HK-2 (cell line): ENCODE measurements around the gene UBE2O.
A peak's percentile ranks its signal among the peaks of the same experiment; 100 is the strongest.
"Not testable (repeated sequence)": the region's sequence is repeated elsewhere in the genome, so short reads cannot be mapped to it uniquely, and the experiment has no call there.

Experiments used
- DNase-seq: peaks from one replicate; pipeline ENCODE4 v3.0.0-alpha.2; 2018; ENCODE audit not compliant: unreplicated experiment

The UBE2O gene

DNA sequence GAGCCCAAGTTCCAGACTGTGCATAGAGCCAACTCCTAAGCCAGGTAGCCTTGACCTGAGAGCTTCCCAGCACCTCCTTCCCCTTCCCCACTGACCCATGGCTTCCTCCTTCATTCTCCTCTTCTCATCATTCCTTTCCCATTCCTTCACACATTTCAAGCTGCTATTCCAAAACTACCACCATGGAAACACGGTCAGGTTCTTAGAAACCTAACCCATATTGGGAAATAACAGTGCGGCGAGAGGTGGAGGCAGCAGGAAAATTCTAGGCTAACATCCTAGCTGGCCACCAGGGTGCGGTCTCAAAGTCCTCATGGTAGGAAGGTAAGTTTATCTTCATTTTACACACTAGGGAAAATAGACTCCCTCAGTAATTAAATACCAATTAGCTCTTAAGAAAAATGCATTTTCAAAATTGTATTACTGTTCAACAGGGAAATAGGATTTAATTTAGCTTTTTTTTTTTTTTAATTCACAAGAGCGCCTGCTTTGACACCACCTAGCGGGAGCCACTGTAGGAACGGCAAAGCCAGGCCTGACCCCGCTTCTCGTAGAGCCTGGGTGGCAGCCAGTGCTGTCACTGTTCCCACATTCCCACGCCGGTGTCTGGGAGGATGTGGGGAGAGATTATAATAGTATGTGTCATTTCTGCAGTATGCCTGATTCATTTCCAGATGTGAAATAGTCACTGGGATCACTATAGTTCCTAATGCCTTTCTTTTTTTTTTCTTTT is 82.5 kb downstream of the UBE2O start:
- peak; percentile 72 for DNase-seq

DNA sequence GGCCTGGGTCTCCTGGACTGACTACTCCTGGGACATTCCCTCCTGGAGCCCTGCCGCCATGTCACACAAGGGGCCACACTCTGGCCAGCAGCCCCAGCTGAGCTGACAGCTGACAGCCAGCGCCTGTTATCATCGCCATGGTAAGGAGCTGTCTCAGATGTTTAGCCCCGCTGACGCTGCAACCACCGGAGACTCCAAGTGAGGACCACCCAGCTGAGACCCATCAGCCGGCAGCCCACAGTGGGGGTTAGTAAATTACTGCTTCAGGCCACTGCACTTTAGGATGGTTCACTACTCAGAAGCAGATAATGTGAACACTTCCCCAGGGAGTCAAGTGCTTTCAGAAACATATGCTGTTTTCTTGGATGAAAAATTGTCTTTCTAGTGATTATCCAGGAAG is 83.1 kb downstream of the UBE2O start:
- no peak for DNase-seq

- no peak for DNase-seq
Observed at GRCh38 chr17:76369379-76369778, 83.6 kb downstream of the UBE2O start.

DNA sequence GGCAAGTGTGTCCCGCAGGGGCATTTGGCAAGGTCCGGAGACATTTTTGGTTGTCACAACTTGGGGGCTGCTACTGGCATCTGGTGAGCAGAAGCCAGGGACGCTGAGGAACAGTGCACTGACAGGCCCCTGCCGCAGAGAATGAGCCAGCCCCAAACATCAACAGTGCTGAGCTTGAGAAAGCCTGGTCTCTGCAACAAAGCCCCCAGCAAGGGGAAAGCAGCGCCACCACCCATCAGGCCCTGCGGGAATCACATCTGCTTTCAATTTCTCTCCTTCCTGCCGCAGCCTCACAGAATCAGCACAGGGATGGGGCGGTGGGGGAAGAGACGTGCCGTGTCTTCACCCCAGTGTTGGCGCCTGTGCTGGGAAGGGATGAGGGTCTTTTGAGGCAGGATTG is 84.4 kb downstream of the UBE2O start:
- DNase-seq = no peak

GRCh38 chr17:76367642-76368041 is 85.3 kb downstream of the UBE2O start:
- DNase-seq = no peak

- no peak for DNase-seq
Observed at GRCh38 chr17:76366247-76366646, 86.7 kb downstream of the UBE2O start.

DNA sequence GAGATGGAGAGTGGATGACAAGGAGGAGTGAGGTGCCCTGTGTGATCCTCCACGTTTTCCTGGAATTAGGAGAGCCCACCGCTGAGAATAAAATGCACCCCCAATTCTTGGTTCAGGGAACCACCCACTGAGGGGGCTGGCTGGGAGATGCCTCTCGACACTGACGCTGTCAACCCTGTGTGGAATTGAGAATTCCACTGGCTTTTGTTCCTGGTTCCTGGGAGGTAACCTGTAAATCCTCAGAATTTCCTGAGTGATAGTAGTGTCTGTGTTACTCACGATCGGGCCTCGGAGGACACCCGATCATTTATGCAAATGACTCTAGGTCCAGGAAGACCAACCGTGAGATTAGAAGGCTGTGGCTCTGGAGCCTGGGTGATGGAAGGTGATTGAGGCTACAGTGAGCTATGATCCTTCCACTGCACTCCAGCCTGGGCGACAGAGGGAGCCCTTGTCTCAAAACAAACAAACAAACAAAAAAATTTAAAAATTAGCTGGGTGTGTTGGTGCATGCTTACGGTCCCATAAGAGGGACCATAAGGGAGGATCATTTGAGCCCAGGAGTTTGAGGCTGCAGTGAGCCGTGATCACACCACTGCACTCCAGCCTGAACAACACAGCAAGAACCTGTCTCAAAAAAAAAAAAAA is 87.6 kb downstream of the UBE2O start:
- no peak for DNase-seq

- DNase-seq = no peak
Observed at GRCh38 chr17:76363107-76363842, 89.7 kb downstream of the UBE2O start.

DNA sequence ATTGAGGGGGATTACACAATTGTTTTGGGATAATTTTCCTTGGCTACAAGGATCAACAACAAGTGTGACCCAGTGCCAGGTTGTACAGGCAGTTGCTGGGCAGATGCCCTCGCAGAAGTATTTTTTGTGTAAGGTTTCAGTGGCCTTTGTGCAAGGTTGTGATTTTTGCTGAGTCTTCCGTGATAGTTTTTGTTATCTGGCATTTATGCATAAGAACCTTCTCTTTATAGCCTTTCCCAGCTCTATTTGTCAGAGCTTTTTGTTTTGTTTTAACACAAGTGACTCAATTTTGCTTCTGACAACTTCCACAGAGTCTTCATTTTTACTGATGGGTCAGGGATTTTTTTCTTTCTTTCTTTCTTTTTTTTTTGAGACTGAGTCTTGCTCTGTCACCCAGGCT is 92.5 kb downstream of the UBE2O start:
- DNase-seq = no peak

- DNase-seq = not testable (repeated sequence)
Observed at GRCh38 chr17:76359776-76360175, 93.2 kb downstream of the UBE2O start.

DNA sequence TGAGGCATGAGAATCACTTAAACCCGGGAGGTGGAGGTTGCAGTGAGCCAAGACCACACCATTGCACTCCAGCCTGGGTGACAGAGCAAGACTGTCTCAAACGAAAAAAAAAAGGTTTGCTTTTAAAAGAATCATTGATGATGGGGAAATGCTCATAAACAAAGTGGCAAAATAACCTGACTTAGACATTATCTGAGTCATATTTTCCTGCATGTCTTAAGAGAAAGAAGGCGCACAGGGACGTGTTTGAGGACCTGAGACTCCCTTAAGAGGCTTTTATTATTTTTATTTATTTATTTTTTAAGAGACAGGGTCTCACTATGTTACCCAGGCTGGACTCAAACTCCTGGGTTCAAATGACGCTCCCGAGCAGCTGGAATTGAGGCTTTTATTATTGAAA is 93.6 kb downstream of the UBE2O start:
- DNase-seq = no peak

- no peak for DNase-seq
Observed at GRCh38 chr17:76357597-76358158, 95.3 kb downstream of the UBE2O start.

- no peak for DNase-seq
Observed at GRCh38 chr17:76356803-76357456, 96.0 kb downstream of the UBE2O start.

GRCh38 chr17:76354747-76355310 is 98.1 kb downstream of the UBE2O start:
- DNase-seq = no peak

GRCh38 chr17:76354317-76354729 is 98.6 kb downstream of the UBE2O start:
- DNase-seq = no peak

DNA sequence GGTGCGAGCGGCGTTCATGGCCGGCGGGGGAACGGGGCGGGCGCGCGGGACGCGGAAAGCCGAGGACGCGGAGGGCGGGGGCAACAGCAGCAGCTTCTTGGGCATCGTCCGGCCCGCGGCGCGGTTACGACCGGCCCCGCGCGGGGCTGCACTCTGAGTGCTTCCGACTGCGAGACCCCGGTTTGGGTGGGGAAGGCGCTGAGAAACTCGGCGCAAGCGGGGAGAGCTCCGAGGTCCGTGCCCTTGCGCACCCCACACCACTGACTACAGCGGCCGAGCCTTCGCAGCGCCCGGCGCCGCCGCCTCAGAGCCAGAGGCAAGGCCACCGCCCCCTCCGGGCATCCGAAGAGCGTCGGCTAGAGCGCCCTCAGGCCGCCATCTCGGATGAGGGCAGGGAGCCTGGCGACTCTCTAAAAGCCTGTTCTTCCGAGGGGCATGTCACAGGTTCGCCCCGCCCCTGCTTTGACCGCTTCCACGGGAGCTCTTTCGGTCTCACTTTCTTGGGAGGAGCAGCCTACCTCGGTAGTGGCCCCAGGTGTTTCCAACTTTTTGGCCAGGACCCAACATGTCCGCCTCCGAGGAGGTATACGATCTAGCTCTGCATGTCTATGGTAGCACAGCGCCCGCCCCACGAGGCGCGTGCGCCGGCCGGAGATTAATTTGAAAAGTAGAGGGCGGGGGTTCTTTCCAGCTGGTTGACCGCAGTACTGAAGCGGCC is 99.2 kb downstream of the UBE2O start, which contains the start of gene PRPSAP1:
Gene PRPSAP1, minus strand, starts transcription at position 318 of the 718 bp plus-strand sequence. Its CDS starts 213 bp downstream, at position 105.
- DNase-seq = peak; percentile 89

- no peak for DNase-seq
Observed at GRCh38 chr17:76353004-76353598, 99.9 kb downstream of the UBE2O start.

DNA sequence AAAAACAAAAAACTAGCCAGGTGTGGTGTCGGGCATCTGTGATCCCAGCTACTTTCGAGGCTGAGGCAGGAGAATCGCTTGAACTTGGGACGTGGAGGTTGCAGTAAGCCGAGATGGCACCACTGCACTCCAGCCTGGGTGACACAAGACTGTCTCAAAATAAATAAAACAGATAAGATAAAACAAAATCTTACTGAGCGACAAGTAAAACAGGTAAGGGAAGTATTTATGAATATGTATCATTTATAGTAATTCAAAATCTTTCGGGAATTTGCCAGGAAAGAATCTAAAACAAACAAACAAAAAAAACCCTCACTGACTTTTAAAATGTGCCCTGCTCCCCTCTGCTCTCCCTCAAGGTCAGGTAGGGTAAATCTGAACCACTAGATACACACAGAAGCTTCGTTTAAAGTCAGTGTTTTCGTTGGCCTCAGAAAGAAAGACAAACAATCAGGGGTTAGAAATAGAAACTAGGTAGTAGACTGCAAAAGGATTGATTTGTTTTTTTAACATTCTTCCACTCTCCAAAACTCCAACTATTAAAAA is 101.4 kb downstream of the UBE2O start:
- no peak for DNase-seq

- DNase-seq = no peak
Observed at GRCh38 chr17:76350463-76350862, 102.5 kb downstream of the UBE2O start.

- DNase-seq = not testable (repeated sequence)
Observed at GRCh38 chr17:76346936-76347335, 106.0 kb downstream of the UBE2O start.
